DND-41 (cell line): Measurements from ENCODE around the gene SLC25A10.

Experiments used
- CTCF ChIP-seq: IDR thresholded peaks from 2 replicates; pipeline ENCODE4 v1.5.1; 2012; ENCODE audit warnings: borderline replicate concordance, low read length, moderate library complexity, mild to moderate bottlenecking; ENCODE audit not compliant: poor library complexity, severe bottlenecking; ENCODE audit errors: extremely low read depth
- EZH2 ChIP-seq: IDR thresholded peaks from 3 replicates; pipeline ENCODE4 v1.6.1; 2012; ENCODE audit warnings: borderline replicate concordance, low read depth, mild to moderate bottlenecking, moderate library complexity, low read length, inconsistent platforms; ENCODE audit not compliant: severe bottlenecking

- TF ChIP-seq CTCF (no peak), EZH2 (no peak)
Observed at GRCh38 chr17:81738801-81739393, 26.8 kb downstream of the SLC25A10 start.
